ENCODE measurements around the gene GNPDA1. TPM values are rescaled to one million over a fixed set of nuclear protein-coding genes. Genes with fewer than 3 reads are reported as not detected.

The GNPDA1 gene
- total and polyA plus RNA-seq, 9 of the 15 experiments (the other 6 are each of a cell fraction or from before 2014, with no cell fraction given): 14.1 to 145 (median 52.2) TPM

DNA sequence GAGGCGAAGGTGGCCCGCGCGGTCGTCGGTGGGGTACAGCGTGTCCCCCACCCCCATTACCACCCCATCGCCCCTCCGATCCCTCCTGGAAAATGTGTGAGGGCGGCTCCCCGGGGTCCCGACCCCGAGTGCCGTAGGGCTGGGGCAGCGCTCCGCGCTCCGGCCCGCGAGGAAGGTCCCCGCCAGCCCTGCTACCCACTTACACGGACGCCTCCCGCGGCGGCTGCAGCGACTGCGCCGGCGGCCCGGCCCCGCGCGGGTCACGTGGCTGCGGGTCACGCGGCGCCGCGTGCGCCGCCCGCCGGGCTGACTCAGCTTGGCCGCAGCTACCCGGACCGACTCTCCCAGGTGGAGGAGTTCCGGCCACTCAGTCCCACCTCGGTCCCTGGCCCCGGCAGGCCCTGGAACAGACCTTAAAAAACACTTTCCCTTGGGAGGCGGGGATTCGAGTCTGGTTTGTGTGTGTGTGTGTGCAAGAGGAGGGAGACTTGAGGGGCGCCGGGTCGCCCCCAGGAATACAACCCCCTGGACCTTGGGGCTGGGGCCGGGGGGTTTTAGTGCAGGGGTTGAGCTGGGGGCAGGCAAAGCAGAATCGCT, at the start of gene GNPDA1 (continued):
- TF ChIP-seq CHAMP1 (IDR thresholded peaks at IDR 0.05) (no peak), KDM5B (IDR thresholded peaks at IDR 0.05; ENCODE audit: insufficient replicate concordance, low read depth, low read length) (peak; percentile 68), CREBBP (IDR thresholded peaks at IDR 0.05; ENCODE audit: low read depth, low read length) (no peak), ZNF124 (CRISPR knock-in tag; IDR thresholded peaks at IDR 0.05) (no peak), POLR2A (conservative IDR thresholded peaks at IDR 0.05) (peak; percentile 89), JUND (IDR thresholded peaks at IDR 0.05; ENCODE audit: borderline replicate concordance, low read depth, low read length) (peak; percentile 81), JUND (tag; IDR thresholded peaks at IDR 0.05; ENCODE audit: borderline replicate concordance, low read depth, low read length) (peak; percentile 80; the same call in 1 of the 3 replicates), ZNF274 (IDR thresholded peaks at IDR 0.05; ENCODE audit: borderline replicate concordance, low read depth, low read length) (no peak), SMAD4 (CRISPR knock-in tag; conservative IDR thresholded peaks at IDR 0.05) (peak; percentile 93), HMGXB4 (CRISPR knock-in tag; IDR thresholded peaks at IDR 0.05) (peak; percentile 81)
- TF ChIP-seq, protein P1, sequence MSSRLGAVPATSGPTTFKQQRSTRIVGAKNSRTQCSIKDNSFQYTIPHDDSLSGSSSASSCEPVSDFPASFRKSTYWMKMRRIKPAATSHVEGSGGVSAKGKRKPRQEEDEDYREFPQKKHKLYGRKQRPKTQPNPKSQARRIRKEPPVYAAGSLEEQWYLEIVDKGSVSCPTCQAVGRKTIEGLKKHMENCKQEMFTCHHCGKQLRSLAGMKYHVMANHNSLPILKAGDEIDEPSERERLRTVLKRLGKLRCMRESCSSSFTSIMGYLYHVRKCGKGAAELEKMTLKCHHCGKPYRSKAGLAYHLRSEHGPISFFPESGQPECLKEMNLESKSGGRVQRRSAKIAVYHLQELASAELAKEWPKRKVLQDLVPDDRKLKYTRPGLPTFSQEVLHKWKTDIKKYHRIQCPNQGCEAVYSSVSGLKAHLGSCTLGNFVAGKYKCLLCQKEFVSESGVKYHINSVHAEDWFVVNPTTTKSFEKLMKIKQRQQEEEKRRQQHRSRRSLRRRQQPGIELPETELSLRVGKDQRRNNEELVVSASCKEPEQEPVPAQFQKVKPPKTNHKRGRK (tag; IDR thresholded peaks at IDR 0.05): no peak
- TF ChIP-seq, protein P2, sequence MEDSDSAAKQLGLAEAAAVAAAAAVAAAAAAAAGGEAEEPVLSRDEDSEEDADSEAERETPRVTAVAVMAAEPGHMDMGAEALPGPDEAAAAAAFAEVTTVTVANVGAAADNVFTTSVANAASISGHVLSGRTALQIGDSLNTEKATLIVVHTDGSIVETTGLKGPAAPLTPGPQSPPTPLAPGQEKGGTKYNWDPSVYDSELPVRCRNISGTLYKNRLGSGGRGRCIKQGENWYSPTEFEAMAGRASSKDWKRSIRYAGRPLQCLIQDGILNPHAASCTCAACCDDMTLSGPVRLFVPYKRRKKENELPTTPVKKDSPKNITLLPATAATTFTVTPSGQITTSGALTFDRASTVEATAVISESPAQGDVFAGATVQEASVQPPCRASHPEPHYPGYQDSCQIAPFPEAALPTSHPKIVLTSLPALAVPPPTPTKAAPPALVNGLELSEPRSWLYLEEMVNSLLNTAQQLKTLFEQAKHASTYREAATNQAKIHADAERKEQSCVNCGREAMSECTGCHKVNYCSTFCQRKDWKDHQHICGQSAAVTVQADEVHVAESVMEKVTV (CRISPR knock-in tag; IDR thresholded peaks at IDR 0.05): no peak
- TF ChIP-seq, protein P3, sequence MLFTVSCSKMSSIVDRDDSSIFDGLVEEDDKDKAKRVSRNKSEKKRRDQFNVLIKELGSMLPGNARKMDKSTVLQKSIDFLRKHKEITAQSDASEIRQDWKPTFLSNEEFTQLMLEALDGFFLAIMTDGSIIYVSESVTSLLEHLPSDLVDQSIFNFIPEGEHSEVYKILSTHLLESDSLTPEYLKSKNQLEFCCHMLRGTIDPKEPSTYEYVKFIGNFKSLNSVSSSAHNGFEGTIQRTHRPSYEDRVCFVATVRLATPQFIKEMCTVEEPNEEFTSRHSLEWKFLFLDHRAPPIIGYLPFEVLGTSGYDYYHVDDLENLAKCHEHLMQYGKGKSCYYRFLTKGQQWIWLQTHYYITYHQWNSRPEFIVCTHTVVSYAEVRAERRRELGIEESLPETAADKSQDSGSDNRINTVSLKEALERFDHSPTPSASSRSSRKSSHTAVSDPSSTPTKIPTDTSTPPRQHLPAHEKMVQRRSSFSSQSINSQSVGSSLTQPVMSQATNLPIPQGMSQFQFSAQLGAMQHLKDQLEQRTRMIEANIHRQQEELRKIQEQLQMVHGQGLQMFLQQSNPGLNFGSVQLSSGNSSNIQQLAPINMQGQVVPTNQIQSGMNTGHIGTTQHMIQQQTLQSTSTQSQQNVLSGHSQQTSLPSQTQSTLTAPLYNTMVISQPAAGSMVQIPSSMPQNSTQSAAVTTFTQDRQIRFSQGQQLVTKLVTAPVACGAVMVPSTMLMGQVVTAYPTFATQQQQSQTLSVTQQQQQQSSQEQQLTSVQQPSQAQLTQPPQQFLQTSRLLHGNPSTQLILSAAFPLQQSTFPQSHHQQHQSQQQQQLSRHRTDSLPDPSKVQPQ (CRISPR knock-in tag; IDR thresholded peaks at IDR 0.05; ENCODE audit: borderline replicate concordance): peak; percentile 79; the same call in 1 of the 2 replicates
- TF ChIP-seq, protein P4, sequence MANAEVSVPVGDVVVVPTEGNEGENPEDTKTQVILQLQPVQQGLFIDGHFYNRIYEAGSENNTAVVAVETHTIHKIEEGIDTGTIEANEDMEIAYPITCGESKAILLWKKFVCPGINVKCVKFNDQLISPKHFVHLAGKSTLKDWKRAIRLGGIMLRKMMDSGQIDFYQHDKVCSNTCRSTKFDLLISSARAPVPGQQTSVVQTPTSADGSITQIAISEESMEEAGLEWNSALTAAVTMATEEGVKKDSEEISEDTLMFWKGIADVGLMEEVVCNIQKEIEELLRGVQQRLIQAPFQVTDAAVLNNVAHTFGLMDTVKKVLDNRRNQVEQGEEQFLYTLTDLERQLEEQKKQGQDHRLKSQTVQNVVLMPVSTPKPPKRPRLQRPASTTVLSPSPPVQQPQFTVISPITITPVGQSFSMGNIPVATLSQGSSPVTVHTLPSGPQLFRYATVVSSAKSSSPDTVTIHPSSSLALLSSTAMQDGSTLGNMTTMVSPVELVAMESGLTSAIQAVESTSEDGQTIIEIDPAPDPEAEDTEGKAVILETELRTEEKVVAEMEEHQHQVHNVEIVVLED (CRISPR knock-in tag; IDR thresholded peaks at IDR 0.05): peak; percentile 79
